AG04450 (cell line): ENCODE results near the gene PPARG. TPM values are rescaled to one million over a fixed set of nuclear protein-coding genes. Genes with fewer than 3 reads are reported as not detected.
A peak's percentile ranks its signal among the peaks of the same experiment; 100 is the strongest.

Experiments
- CTCF ChIA-PET: fragments of 300-600, 350-600 bp; formaldehyde crosslinking; extraction: SDS; loops from one replicate; lab custom pipeline; 2022; ENCODE audit warnings: antibody characterized with exemption, inconsistent platforms; lab: Charles Lee
- POLR2A ChIA-PET: fragments of 350-600 bp; formaldehyde crosslinking; extraction: SDS; loops from one replicate; lab custom pipeline; 2021; ENCODE audit warnings: antibody characterized with exemption, inconsistent platforms; lab: Yijun Ruan, JAX
- DNase-seq: peaks from one replicate; pipeline ENCODE4 v3.0.0-alpha.2; 2011; ENCODE audit warnings: low read depth, low spot score
- H3K27ac ChIP-seq: one replicate; pipeline ENCODE4 v1.5.1; 2012; ENCODE audit warnings: low read depth, low read length, control low read depth
- H3K27me3 ChIP-seq: one replicate; pipeline ENCODE4 v1.6.0; 2012; ENCODE audit warnings: low read length; ENCODE audit not compliant: control insufficient read depth, insufficient read depth
- H3K4me3 ChIP-seq: 2 replicates; pipeline ENCODE4 v1.5.1; 2011; ENCODE audit warnings: mild to moderate bottlenecking, low read depth, low read length, control low read depth
- H3K9me3 ChIP-seq: 2 replicates; pipeline ENCODE4 v1.5.1; 2012; ENCODE audit warnings: low read length; ENCODE audit not compliant: control insufficient read depth, insufficient read depth
- CTCF ChIP-seq: IDR thresholded peaks from 2 replicates; pipeline ENCODE4 v1.5.1; 2011; ENCODE audit warnings: low read depth, low read length, control low read depth, inconsistent platforms
- polyA plus RNA-seq: library from polyadenylated mRNA; depleted of rRNA; stranded (reverse); fragments of >200 nt; gene quantifications from 2 replicates; pipeline ENCODE4 v1.2.3, GENCODE V29; 2011

The PPARG gene
- polyA plus RNA-seq, 1 experiment = 33.8 TPM

GRCh38 chr3:12370758-12371157 lies 81.9 kb downstream of the PPARG start:
- CTCF ChIA-PET = no interaction called here
- H3K9me3 ChIP-seq = no peaks in the 10 kb centered on the region
- H3K4me3 ChIP-seq = no peak overlapping the region
- no peaks in the 10 kb centered on the region for H3K27me3 ChIP-seq
- no peak for DNase-seq
- no peak overlapping the region for H3K27ac ChIP-seq
- TF ChIP-seq CTCF = no peak
- POLR2A ChIA-PET = interaction anchor here (1.4 kb wide), 1 partner anchor 113 kb away, joined by 4 read pairs; the partner anchor contains the start of gene TSEN2

GRCh38 chr3:12371525-12372140 lies 82.8 kb downstream of the PPARG start:
- Histone ChIP-seq H3K27ac (peak overlapping the region; percentile 34), H3K9me3 (no peaks in the 10 kb centered on the region), H3K4me3 (no peak overlapping the region), H3K27me3 (no peaks in the 10 kb centered on the region)
- no peak for TF ChIP-seq CTCF
- CTCF ChIA-PET = interaction anchor here (1.2 to 1.4 kb wide), 2 partner anchors 232 to 236 kb away, joined by 3 to 6 read pairs; no protein-coding TSS in a partner anchor
- POLR2A ChIA-PET = interaction anchor here (1.4 kb wide), 1 partner anchor 113 kb away, joined by 4 read pairs; the partner anchor contains the start of gene TSEN2
- peak; percentile 50 for DNase-seq

- Histone ChIP-seq H3K27me3 (no peaks in the 10 kb centered on the region), H3K4me3 (no peak overlapping the region), H3K9me3 (no peaks in the 10 kb centered on the region), H3K27ac (no peak overlapping the region)
- ChIA-PET POLR2A (no interaction called here), CTCF (interaction anchor here (0.6 to 1.4 kb wide), 4 partner anchors 107 to 520 kb away, joined by 3 to 6 read pairs (median 4); no protein-coding TSS in a partner anchor)
- DNase-seq = no peak
- no peak for TF ChIP-seq CTCF
Measured at GRCh38 chr3:12372741-12373280, 83.9 kb downstream of the PPARG start.

GRCh38 chr3:12375572-12375971 lies 86.7 kb downstream of the PPARG start:
- DNase-seq = no peak
- POLR2A ChIA-PET = no interaction called here
- CTCF ChIA-PET = no interaction called here
- TF ChIP-seq CTCF = no peak
- Histone ChIP-seq H3K4me3 (no peak overlapping the region), H3K9me3 (no peaks in the 10 kb centered on the region), H3K27me3 (no peaks in the 10 kb centered on the region), H3K27ac (no peak overlapping the region)
